Left ventricle myocardium inferior (tissue), 1 donor: ENCODE measurements around the gene MYADML2. TPM values are rescaled to one million over a fixed set of nuclear protein-coding genes. Genes with fewer than 3 reads are reported as not detected.

ENCODE experiments used
- DNase-seq: peaks from one replicate; pipeline ENCODE4 v3.0.0-alpha.2; 2020
- H3K27ac ChIP-seq: fragments of 200-600 bp; replicated peaks from 2 replicates; pipeline ENCODE4 v1.8.0; 2021
- H3K27me3 ChIP-seq: fragments of 200-600 bp; 2 replicates; pipeline ENCODE4 v1.8.0; 2021; ENCODE audit warnings: low read depth
- H3K36me3 ChIP-seq: fragments of 200-600 bp; 2 replicates; pipeline ENCODE4 v1.8.0; 2021
- H3K4me1 ChIP-seq: fragments of 200-600 bp; 2 replicates; pipeline ENCODE4 v1.8.0; 2021
- H3K4me3 ChIP-seq: fragments of 200-600 bp; 2 replicates; pipeline ENCODE4 v1.8.0; 2021; ENCODE audit warnings: mild to moderate bottlenecking, moderate library complexity
- H3K9me3 ChIP-seq: fragments of 200-600 bp; replicated peaks from 2 replicates; pipeline ENCODE4 v1.8.0; 2021
- CTCF ChIP-seq: fragments of 200-600 bp; IDR thresholded peaks from 2 replicates; pipeline ENCODE4 v1.8.0; 2021; ENCODE audit warnings: antibody characterized with exemption, mild to moderate bottlenecking, borderline replicate concordance
- intact Hi-C: fragments of 100-400 bp; cut with micrococcal nuclease; formaldehyde crosslinking; loops from one replicate; pipeline ENCODE4 v1.11.0; 2022
- total RNA-seq: library from RNA; stranded (reverse); fragmentation: NEBNext Ultra II Directional; extraction: Animal tissue kit (Norgen Biotek cat#: 25700); gene quantifications from one replicate; pipeline ENCODE4 v1.2.1, GENCODE V29; 2021
- donor health status: DM: no; HTN: yes; CAD: no; lungs with severe emphysema.

MYADML2 gene
- total RNA-seq, 1 donor from 2014 or later: 7.2 TPM

DNA sequence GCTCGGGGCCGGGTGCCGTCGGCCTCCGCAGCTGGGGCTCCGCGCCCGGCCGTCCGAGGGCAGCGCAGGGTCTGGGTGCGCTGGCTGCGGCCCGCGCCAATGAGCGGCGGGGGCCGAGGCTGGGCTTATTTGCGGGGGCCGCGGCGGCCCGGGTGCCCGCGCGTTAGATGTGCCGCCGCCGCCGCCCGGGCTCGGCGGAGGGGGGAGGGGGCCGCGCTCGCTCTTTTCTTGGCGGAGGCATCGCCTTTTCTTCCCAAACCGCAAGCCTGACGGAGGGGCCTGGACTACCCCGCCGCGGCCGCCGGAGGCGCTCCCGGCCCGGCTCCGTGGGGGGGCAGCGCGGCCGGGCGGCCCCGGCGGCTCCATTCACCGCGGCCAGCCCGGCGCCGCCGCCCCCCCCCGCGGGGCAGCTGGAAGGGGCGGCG, 14.1 kb upstream of the MYADML2 start, which contains the start of gene NOTUM:
Gene NOTUM, minus strand, starts transcription at position 101 of the 425 bp plus-strand sequence. CDS start 278 bp downstream, outside the sequence.
- H3K9me3 ChIP-seq: no peaks in the 10 kb centered on the region
- no peak for DNase-seq
- intact Hi-C loops: loop anchor here (10.0 kb wide), 1 partner anchor 184 kb away; no protein-coding TSS in a partner anchor
- peaks cover 96% of the 10 kb centered on the region for H3K27me3 ChIP-seq
- H3K27ac ChIP-seq: no peak within 1 kb of the TSS
- peak within 1 kb of the TSS; percentile 64 for H3K4me3 ChIP-seq
- H3K4me1 ChIP-seq: peaks cover 25% of the 10 kb centered on the region
- H3K36me3 ChIP-seq: no peaks in the 10 kb centered on the region
- TF ChIP-seq CTCF: peak; percentile 31

DNA sequence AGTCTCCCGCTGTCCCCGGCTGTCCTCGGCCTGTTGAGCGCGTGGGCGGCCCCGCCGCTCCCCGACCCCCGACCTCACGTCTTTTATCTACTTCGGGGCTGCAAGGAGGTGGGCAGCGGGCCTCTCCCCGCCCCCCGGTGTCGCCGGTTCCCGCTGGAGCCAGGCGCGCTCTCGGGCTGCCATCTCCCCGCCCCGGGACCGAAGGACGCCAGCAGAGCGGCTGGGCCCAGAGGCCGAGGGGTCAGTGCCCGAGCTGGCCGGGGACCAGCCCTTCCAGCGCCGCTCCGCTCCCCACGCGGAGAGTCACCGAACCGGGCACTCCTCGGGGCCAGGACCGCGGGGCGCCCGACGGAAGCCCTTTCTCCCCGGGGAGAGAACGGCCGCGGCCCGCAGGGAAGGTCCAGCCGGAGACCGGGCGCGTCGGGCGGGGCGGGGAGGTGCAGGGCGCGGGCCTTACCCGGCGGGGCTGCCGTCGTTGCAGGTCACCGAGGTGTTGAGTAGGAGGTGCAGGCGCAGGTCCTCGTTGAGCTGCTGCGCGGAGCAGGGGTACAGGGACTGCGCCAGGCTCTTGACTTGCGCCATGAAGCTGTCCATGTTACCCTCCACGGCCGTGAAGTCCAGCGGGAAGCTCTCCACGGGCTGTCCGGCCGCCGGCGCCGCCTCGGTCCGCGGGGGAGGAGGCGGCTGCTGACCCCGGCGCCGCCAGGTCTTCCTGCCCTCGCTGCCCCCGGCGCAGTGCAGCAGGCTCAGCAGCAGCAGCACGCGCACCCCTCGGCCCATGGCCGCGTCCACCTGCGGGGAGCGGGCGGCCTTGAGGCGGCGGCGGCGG, 13.3 kb upstream of the MYADML2 start:
- no peak for DNase-seq
- Histone ChIP-seq H3K36me3 (no peaks in the 10 kb centered on the region), H3K4me3 (peak overlapping the region; percentile 64), H3K27me3 (peaks cover 89% of the 10 kb centered on the region), H3K27ac (no peak overlapping the region), H3K4me1 (peaks cover 25% of the 10 kb centered on the region), H3K9me3 (no peaks in the 10 kb centered on the region)
- intact Hi-C loops: loop anchor here (10.0 kb wide), 1 partner anchor 184 kb away; no protein-coding TSS in a partner anchor
- TF ChIP-seq CTCF: no peak

GRCh38 chr17:81959362-81960129, 12.5 kb upstream of the MYADML2 start:
- Histone ChIP-seq H3K36me3 (no peaks in the 10 kb centered on the region), H3K9me3 (no peaks in the 10 kb centered on the region), H3K4me3 (peak overlapping the region; percentile 64), H3K4me1 (peaks cover 25% of the 10 kb centered on the region), H3K27ac (no peak overlapping the region), H3K27me3 (peaks cover 91% of the 10 kb centered on the region)
- TF ChIP-seq CTCF: peak; percentile 88
- intact Hi-C loops: loop anchor here (10.0 kb wide), 1 partner anchor 185 kb away; no protein-coding TSS in a partner anchor
- DNase-seq: peak; percentile 75

DNA sequence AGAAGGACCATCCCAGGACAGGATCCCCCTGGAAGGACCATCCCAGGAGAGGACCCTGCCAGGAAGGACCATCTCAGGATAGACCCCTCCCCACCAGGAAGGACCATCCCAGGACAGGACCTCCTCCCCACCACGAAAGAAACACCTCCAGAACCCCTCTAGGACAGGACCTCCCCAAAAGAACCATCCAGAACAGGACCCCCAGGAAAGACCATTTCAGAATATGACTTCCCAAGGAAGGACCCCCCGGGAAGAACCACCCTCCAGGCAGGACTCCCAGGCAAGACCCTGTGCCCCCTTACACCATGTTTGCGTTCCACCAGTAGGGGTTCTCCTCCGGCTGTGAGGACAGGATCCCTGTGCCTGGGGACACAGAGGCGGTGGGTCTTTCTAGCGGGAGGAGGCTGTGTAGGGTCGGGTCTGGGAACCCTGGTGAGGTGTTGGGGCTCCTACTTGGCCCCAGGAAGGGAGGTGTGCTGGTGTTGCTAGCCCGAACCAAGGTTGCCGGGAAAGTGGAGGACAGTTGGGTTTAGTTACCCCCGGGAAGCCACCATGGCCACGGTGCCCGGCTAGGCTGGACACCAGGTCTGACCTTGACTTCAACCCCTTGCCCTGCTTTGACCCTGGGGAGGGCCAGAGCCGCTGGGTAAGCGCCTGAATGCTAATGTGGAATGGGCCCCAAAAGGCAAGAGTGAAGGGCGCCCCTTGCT, 11.8 kb upstream of the MYADML2 start:
- no peak for TF ChIP-seq CTCF
- Histone ChIP-seq H3K36me3 (no peaks in the 10 kb centered on the region), H3K4me3 (peak overlapping the region; percentile 64), H3K27ac (no peak overlapping the region), H3K9me3 (no peaks in the 10 kb centered on the region), H3K27me3 (peaks cover 91% of the 10 kb centered on the region), H3K4me1 (peaks cover 25% of the 10 kb centered on the region)
- intact Hi-C loops: no loop called here
- DNase-seq: no peak
